Inflammatory macrophage treated with lipopolysaccharide for 1 hour (primary cell): Measurements from ENCODE around the gene RAD54L.
"Not testable (repeated sequence)": the region's sequence is repeated elsewhere in the genome, so short reads cannot be mapped to it uniquely, and the experiment has no call there.

Source experiments
- DNase-seq, 2 donors: peaks; one replicate each; pipeline ENCODE4 v3.0.0-alpha.2; 2020 to 2022

The RAD54L gene

GRCh38 chr1:46242918-46243317 is 4.6 kb upstream of the RAD54L start:
- DNase-seq: no peak

DNA sequence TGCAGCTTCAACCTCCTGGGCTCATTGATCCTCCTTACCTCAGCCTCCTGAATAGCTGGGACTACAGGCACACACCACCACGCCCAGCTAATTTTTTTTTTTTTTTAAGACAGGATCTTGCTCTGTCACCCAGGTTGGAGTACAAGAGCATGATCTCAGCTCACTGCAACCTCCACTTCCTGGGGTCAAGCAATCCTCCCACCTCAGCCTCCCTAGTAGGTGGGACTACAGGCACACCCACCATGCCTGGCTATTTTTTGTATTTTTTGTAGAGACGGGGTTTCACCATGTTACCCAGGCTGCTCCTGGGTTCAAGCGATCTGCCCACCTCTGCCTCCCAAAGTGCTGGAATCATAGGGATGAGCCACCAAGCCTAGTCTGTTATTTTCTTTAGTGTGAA is 3.7 kb upstream of the RAD54L start:
- not testable (repeated sequence) for DNase-seq

- DNase-seq: peak; percentile 44 to 56
Observed at GRCh38 chr1:46244656-46245371, 2.7 kb upstream of the RAD54L start.

- not testable (repeated sequence) for DNase-seq
Observed at GRCh38 chr1:46246136-46246535, 1.4 kb upstream of the RAD54L start.

DNA sequence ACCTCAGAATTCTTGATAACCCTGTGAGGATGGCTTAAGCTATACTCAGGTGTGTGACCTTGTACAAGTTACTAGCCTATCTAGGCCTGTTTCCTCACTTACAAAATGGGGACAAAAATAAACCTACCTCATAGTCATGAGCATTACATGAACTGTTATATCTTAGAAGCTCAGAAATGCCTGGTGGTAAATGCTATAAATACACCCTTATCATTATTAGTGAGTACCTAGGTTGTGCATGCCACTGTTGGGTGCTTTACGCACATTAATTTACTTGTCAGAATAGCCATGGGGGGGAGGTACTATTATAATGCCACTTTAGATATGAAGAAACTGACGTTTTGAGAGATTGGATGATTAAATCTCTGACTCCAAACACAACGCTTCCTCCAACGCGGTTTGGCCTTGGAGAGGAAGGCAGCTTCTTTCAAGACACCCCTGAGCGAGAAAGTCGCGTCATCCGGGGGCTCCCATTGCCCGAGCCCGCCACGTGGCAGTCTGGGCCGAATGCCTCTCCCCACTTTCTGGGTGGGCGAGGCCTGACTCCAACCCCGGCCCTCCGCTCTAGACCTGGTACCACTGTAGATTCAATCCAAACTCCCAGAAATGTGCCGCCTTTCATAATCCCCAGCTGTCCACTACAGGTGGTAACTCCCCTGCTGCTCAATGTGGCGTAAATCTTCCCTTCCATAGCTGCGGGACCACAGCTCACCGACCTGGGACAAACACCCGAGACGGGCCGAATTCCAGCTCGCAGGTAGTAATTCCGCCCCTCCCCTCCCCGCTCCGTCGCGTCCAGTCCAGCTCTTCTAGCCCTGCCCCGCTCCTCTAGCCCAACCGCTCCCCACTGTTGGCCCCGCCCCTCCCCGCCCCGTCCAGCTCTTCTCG is 771 bp upstream of the RAD54L start:
- DNase-seq: peak; percentile 57 to 75

GRCh38 chr1:46248122-46248920 is 758 bp downstream of the RAD54L start:
- DNase-seq: peak in 1 of 2 donors; percentile 7

DNA sequence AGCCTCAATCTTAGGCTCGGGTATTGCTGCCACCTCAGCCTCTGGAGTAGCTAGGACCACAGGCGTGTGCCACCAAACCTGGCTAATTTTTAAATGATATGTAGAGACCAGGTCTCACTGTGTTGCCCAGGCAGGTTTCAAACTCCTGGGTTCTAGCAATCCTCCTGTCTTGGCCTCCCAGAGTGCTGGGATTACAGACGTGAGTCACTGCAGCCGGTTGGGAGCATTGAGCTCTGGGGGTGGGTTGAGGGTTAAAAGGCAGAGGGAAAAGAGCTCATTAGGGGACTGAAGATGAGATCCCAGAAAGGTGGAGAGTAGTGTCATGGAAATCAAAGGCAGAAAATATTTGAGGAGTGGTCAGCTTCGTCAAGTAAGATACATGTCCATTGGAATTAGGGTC is 7.1 kb downstream of the RAD54L start:
- no peak for DNase-seq

- DNase-seq: no peak
Observed at GRCh38 chr1:46256523-46256922, 9.0 kb downstream of the RAD54L start.

- no peak for DNase-seq
Observed at GRCh38 chr1:46262508-46262907, 14.9 kb downstream of the RAD54L start.

DNA sequence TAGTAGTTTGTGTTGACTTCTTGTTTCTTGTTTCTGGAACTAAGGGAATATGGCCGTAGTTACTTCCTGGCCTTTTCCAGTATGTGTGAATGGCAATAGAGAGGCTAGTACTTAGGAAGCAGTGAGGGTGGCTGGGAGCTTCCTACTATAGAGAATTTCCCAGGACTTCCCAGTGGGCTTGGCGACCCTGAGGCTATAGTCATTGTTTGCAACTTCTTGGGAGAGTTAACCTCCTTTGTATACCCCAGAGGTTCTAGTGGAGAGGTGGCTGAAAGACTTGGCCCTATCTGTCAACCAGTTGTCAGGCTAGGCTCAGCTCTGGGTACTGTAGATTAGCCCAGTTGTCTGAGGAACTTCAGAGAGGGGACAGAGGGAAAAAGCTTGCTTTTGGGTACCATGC is 15.6 kb downstream of the RAD54L start:
- no peak for DNase-seq

- DNase-seq: no peak
Observed at GRCh38 chr1:46268578-46268977, 21.0 kb downstream of the RAD54L start.

- DNase-seq: no peak
Observed at GRCh38 chr1:46274225-46275029, 26.9 kb downstream of the RAD54L start.

DNA sequence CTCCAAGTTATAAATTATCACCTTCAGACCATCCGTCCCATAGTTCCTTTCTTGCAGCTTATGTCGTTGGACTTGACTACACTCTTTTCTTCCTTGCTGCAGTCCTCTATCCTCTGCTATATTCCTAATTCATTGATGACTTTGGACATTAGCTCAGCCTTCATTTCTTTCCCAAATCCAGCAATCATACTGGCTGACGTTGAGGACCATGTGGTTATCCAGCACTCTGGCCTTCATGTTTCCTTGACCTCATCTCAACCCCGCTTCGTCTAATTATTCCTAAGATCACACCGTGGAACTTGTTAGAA is 27.4 kb downstream of the RAD54L start:
- DNase-seq: no peak

DNA sequence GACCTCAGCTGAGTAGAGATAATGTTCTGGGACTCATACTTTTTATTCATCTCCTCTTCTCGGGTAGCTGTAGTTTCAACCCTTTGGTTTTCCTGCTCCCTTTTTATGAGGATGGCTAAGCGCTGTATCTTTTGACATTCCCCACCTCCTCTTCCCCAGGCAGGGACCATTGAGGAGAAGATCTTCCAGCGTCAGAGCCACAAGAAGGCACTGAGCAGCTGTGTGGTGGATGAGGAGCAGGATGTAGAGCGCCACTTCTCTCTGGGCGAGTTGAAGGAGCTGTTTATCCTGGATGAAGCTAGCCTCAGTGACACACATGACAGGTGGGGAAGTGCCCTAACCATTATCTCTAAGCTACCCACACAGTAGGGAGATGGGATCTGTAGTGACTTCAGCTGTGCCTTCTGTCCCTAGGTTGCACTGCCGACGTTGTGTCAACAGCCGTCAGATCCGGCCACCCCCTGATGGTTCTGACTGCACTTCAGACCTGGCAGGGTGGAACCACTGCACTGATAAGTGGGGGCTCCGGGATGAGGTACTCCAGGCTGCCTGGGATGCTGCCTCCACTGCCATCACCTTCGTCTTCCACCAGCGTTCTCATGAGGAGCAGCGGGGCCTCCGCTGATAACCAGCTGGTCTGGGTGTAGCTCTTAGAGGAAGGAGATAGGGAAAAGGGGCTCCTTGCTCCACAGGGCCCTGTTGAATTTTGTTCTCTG is 30.3 kb downstream of the RAD54L start:
- DNase-seq: no peak

GRCh38 chr1:46278807-46279206 is 31.2 kb downstream of the RAD54L start:
- no peak for DNase-seq

DNA sequence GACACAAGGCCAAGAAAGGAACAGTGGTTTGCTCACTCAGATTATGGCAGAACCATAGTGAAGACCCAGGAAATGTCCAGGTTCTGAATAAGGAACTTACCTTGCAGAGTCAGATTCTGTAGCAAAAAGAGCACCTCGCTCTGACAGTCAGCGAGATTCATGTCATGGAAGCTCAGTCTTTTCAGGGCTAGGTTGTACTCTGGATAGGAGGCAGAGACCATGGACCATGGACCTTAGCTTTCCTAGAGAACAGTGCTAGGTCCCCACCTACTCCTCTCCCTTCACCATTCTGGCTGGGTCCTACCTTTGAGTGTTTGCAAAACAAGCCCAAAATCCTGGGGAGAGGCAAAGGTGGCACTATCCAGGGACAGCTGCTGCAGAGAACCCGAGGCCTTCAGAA is 32.5 kb downstream of the RAD54L start:
- DNase-seq: no peak

DNA sequence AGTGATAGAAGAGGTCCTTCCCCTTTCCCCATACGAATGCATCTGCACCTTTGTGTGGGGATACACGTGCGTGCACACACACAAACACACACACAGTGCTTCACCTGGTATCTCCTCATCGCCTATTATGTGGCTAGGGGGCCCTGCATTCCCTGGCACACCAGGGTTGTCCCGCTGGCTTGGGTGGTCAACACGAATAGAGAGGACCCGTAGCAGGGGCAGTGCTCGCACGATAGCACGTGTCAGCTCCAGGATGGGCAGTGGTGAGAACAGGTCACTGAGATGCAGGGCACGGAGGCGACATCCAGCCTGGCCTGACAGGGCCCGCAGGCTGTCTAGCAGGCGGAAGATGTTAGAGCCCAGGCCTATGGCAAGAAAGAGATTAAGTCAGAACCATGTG is 33.5 kb downstream of the RAD54L start:
- DNase-seq: no peak

- DNase-seq: no peak
Observed at GRCh38 chr1:46284058-46284457, 36.5 kb downstream of the RAD54L start.

DNA sequence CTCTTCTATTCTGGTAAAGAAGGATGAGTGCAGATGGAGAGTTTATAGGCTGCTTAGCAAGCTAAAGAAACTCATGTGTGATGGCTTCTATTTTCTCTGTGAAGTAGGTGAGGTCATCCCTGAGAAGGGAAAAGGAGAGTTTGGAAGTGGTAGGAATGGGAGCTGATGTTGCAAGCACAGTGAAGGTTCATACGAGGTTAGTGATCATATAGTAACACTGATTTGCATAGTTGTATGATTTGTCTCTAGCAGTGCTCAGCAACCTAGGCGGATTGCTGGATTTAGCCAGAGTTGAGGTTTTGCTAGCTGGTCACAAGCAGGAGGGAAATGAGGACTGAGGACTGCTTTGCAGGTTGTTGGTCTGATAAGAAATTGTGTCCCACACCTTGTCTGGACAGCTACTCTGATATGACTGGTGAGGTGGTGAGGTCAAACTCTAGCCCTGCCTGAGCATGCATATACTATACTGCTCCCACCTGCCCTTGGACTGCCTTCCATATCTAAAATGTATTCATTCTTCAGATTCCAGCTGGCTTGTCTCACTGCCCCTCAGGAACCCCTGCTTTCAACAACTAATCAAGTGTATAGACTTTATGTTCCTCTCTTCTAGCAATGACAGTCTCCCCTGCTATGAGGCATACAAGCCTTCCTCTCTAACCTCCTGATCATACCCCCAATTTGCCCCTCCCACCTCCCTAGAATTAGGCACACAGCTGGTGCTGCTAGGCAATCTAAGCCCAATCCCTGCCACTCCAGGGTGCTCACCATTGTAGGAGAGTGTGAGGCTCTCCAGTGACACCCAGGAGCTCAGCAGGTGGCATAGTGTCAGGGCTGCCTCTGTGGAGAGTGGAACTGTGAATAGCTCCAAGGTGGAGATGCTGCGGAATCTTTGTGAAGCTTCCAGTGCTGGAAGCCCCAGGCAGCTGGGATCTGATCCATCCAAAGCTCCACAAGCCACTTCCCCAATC is 37.3 kb downstream of the RAD54L start:
- DNase-seq: no peak

DNA sequence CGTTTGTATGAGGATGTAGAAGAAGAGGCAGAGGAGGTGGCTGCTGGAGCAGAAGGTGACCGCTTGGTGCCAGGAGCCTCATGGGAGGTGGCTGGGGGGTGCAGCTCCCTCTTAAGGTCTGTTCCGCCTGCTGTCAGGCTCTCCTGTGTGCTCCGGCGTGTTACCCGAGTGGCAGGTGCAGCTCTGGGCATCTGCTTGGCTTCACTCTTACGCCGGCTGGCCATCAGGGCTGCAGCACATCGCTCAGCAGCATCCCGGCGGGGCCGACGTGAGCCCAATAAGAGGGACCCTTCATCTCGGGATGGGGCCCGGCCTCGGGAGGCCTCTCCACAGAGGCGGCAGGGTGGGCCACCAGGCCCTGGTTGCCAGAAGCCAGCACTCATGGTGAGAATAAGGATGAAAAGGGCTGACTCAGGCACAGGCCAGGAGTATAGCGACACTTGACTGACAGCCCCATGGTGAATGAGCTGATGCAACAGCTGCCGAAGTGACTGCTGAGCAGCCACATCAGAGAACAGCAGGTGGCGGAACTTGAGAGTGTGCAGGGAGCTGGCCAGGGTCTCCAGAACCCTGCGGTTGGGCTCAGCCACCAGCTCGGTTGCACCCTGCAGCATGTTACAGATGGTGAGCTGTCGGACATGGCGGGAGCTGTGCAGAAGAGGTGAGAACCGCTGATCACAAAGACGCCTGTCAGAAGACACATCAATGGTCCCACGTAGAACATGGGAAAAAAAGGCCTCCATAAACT is 38.3 kb downstream of the RAD54L start:
- DNase-seq: no peak
